Parathyroid adenoma (tissue), 2 donors: ENCODE data around the gene MAP1LC3A.

Source experiments
- H2AFZ ChIP-seq: fragments of 300-600 bp; sonication (generic); one replicate; pipeline ENCODE4 v1.7.0; 2017; ENCODE audit warnings: antibody characterized with exemption, mild to moderate bottlenecking
- H3K27ac ChIP-seq: fragments of 300-600 bp; sonication (generic); one replicate; pipeline ENCODE4 v1.7.0; 2017
- H3K27me3 ChIP-seq: fragments of 300-600 bp; sonication (generic); one replicate; pipeline ENCODE4 v1.7.0; 2017; ENCODE audit warnings: low read length; ENCODE audit not compliant: control insufficient read depth, insufficient read depth
- H3K36me3 ChIP-seq: fragments of 300-600 bp; sonication (generic); one replicate; pipeline ENCODE4 v1.7.0; 2017; ENCODE audit warnings: low read length; ENCODE audit not compliant: control insufficient read depth, insufficient read depth
- H3K4me1 ChIP-seq: fragments of 300-600 bp; sonication (generic); one replicate; pipeline ENCODE4 v1.7.0; 2017; ENCODE audit warnings: control low read depth
- H3K4me2 ChIP-seq: fragments of 300-600 bp; sonication (generic); one replicate; pipeline ENCODE4 v1.7.0; 2017; ENCODE audit warnings: low read length
- H3K4me3 ChIP-seq: fragments of 300-600 bp; sonication (generic); one replicate; pipeline ENCODE4 v1.7.0; 2017; ENCODE audit warnings: low read depth, low read length
- H3K79me2 ChIP-seq: fragments of 300-600 bp; sonication (generic); one replicate; pipeline ENCODE4 v1.7.0; 2017; ENCODE audit warnings: control low read depth
- H3K9ac ChIP-seq: fragments of 300-600 bp; sonication (generic); one replicate; pipeline ENCODE4 v1.7.0; 2017; ENCODE audit warnings: mild to moderate bottlenecking
- H3K9me3 ChIP-seq: fragments of 300-600 bp; sonication (generic); one replicate; pipeline ENCODE4 v1.7.0; 2017; ENCODE audit warnings: low read length; ENCODE audit not compliant: control insufficient read depth
- CTCF ChIP-seq: fragments of 300-600 bp; sonication (generic); IDR thresholded peaks from one replicate; pipeline ENCODE4 v1.7.0; 2017; ENCODE audit warnings: antibody characterized with exemption, mild to moderate bottlenecking
- donor health status: primary hyperparathyroidism.

MAP1LC3A gene

DNA sequence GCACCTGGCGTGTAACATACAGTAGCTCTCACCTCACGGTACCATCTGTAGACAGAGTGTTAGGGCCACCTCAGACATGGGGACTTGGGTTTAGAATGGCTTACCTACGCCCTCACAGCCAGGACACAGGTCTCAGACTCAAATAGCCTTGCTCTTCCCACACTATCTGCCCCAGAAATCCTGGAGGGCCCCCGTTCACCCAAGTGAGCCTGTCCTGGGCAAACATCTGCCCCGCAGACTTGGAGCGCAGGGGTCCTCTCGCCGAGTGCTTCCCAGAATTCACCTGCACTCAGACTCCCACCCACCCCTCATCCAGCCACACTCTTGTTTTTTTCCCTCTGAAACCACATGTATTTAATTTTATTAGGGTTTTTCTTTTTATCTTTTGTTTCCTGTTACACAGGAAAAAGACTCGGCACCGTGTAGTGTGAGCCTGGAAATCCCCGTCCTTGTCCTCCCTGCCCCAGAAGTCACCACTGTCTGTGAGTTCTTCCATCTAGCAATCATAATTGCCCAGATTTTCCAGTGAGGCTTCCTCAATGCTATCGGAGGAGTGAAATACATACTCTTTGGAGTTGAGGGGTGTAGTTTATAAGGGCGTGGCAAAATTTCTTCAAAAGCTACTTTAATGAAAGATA lies 17.1 kb upstream of the MAP1LC3A start:
- Histone ChIP-seq H3K4me2 (no peak overlapping the region), H3K4me3 (no peak overlapping the region), H3K4me1 (no peaks in the 10 kb centered on the region), H3K36me3 (no peaks in the 10 kb centered on the region), H3K27me3 (no peaks in the 10 kb centered on the region), H3K9me3 (no peaks in the 10 kb centered on the region), H3K27ac (no peak overlapping the region), H2AFZ (no peak overlapping the region), H3K79me2 (no peaks in the 10 kb centered on the region), H3K9ac (no peak overlapping the region)
- TF ChIP-seq CTCF: no peak

GRCh38 chr20:34541917-34542316 lies 16.6 kb upstream of the MAP1LC3A start:
- no peaks in the 10 kb centered on the region for H3K79me2 ChIP-seq
- TF ChIP-seq CTCF: no peak
- H3K4me2 ChIP-seq: no peak overlapping the region
- H3K9me3 ChIP-seq: no peaks in the 10 kb centered on the region
- no peaks in the 10 kb centered on the region for H3K36me3 ChIP-seq
- no peak overlapping the region for H3K27ac ChIP-seq
- H3K27me3 ChIP-seq: no peaks in the 10 kb centered on the region
- no peaks in the 10 kb centered on the region for H3K4me1 ChIP-seq
- no peak overlapping the region for H2AFZ ChIP-seq
- no peak overlapping the region for H3K9ac ChIP-seq
- no peak overlapping the region for H3K4me3 ChIP-seq

DNA sequence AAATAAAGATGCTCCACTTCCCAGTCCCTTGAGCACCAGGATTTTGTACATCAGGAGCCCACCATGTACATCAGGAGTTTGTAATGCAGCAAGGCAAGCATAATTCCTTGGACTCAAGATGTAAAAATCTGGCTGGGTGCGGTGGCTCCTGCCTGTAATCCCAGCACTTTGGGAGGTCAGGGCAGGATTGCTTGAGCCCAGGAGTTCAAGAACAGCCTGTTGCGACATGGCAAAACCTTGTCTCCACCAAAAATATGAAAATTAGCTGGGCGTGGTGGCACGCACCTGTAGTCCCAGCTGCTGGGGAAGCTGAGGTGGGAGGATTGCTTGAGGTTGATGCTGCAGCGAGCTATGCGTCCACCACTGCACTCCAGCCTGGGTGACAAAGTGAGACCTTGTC lies 16.1 kb upstream of the MAP1LC3A start:
- Histone ChIP-seq H2AFZ (no peak overlapping the region), H3K4me1 (no peaks in the 10 kb centered on the region), H3K9me3 (no peaks in the 10 kb centered on the region), H3K4me3 (no peak overlapping the region), H3K9ac (no peak overlapping the region), H3K36me3 (no peaks in the 10 kb centered on the region), H3K79me2 (no peaks in the 10 kb centered on the region), H3K4me2 (no peak overlapping the region), H3K27ac (no peak overlapping the region), H3K27me3 (no peaks in the 10 kb centered on the region)
- no peak for TF ChIP-seq CTCF

GRCh38 chr20:34543463-34544056 lies 15.0 kb upstream of the MAP1LC3A start:
- H3K27me3 ChIP-seq: no peaks in the 10 kb centered on the region
- no peak overlapping the region for H3K4me2 ChIP-seq
- H3K9ac ChIP-seq: no peak overlapping the region
- H3K79me2 ChIP-seq: no peaks in the 10 kb centered on the region
- no peak overlapping the region for H2AFZ ChIP-seq
- TF ChIP-seq CTCF: no peak
- no peaks in the 10 kb centered on the region for H3K4me1 ChIP-seq
- no peaks in the 10 kb centered on the region for H3K9me3 ChIP-seq
- H3K36me3 ChIP-seq: no peaks in the 10 kb centered on the region
- no peak overlapping the region for H3K4me3 ChIP-seq
- H3K27ac ChIP-seq: no peak overlapping the region
